HCT116 (cell line): Measurements from ENCODE around the gene KIF13A. TPM values are rescaled to one million over a fixed set of nuclear protein-coding genes. Genes with fewer than 3 reads are reported as not detected.

ENCODE experiments used
- ATAC-seq: fragments of 200-7000 bp; cut with Tn5 transposase; 2 replicates; pipeline ENCODE4 v1.9.1; 2020; ENCODE audit warnings: mild to moderate bottlenecking, moderate library complexity
- BruUV-seq: library from RNA; stranded (reverse); fragments of 400-500 nt; replicated peaks from 2 replicates; lab custom pipeline; 2021; lab: Mats Ljungman, UMichigan
- CTCF ChIA-PET: fragments of 300-600 bp; sonication (Branson Sonifier 250); formaldehyde crosslinking; loops from one replicate; lab custom pipeline; 2021; ENCODE audit warnings: antibody characterized with exemption; lab: Charles Lee
- POLR2A ChIA-PET: fragments of 300-600, 350-600 bp; sonication (Branson Sonifier 250); formaldehyde crosslinking; loops from one replicate; lab custom pipeline; 2021; ENCODE audit warnings: antibody characterized with exemption; lab: Charles Lee
- RAD21 ChIA-PET, 2 experiments: fragments of 300-600 bp; sonication (Branson Sonifier 250); formaldehyde crosslinking; loops; one replicate each; lab custom pipeline; 2023; ENCODE audit warnings: low total read pairs in 2 of 2; ENCODE audit not compliant: uncharacterized antibody in 2 of 2, unreplicated experiment in 2 of 2, low non-redundant PET in 1 of 2; lab: Charles Lee
- DNase-seq: peaks from one replicate; pipeline ENCODE4 v3.0.0-alpha.2; 2010; ENCODE audit warnings: low read depth, low spot score
- H2AFZ ChIP-seq: fragments of 200-600 bp; shearing (Covaris generic), sonication (generic); 2 replicates; pipeline ENCODE4 v1.6.1; 2017; ENCODE audit warnings: low read depth, mixed run types, mixed read lengths, antibody characterized with exemption, low read length; ENCODE audit not compliant: poor library complexity, severe bottlenecking
- H3K27ac ChIP-seq: 2 replicates; pipeline ENCODE4 v1.5.1; 2012; ENCODE audit warnings: low read depth, low read length
- H3K27me3 ChIP-seq: fragments of 200-600 bp; sonication (generic); 2 replicates; pipeline ENCODE4 v1.6.1; 2016; ENCODE audit warnings: mixed run types, low read length, mixed read lengths; ENCODE audit not compliant: insufficient read depth
- H3K36me3 ChIP-seq, 2 experiments: fragments of 200-500 bp in 1 of 2; fragments of 200-600 bp in 1 of 2; sonication (Bioruptor generic) in 1 of 2; sonication (generic) in 1 of 2; 2 replicates each; pipeline versions ENCODE4 v1.5.1 to v1.6.1; 2014 to 2016; ENCODE audit warnings: low read length in 2 of 2, inconsistent platforms in 1 of 2, mixed read lengths in 1 of 2, mixed run types in 1 of 2; ENCODE audit not compliant: insufficient read depth in 2 of 2, control insufficient read depth in 1 of 2
- H3K4me1 ChIP-seq, 2 experiments: fragments of 200-600 bp in 1 of 2; sonication (generic) in 1 of 2; 2 replicates each; pipeline versions ENCODE4 v1.5.1 to v1.6.1; 2012 to 2017; ENCODE audit warnings: low read length in 2 of 2, inconsistent platforms in 1 of 2, mild to moderate bottlenecking in 1 of 2, mixed read lengths in 1 of 2, mixed run types in 1 of 2, moderate library complexity in 1 of 2; ENCODE audit not compliant: insufficient read depth in 2 of 2, control insufficient read depth in 1 of 2
- H3K4me2 ChIP-seq: fragments of 200-600 bp; sonication (generic); 2 replicates; pipeline ENCODE4 v1.6.1; 2017; ENCODE audit warnings: mixed run types, low read length, mixed read lengths
- H3K4me3 ChIP-seq, 2 experiments: fragments of 200-600 bp in 1 of 2; sonication (generic) in 1 of 2; replicated peaks in 1 of 2; 2 replicates each; pipeline ENCODE4 v1.5.1; 2011 to 2016; ENCODE audit warnings: low read length in 2 of 2, control low read depth in 1 of 2, low read depth in 1 of 2, mild to moderate bottlenecking in 1 of 2, mixed read lengths in 1 of 2, mixed run types in 1 of 2
- H3K79me2 ChIP-seq: fragments of 200-600 bp; sonication (generic); 2 replicates; pipeline ENCODE4 v1.6.1; 2017; ENCODE audit warnings: mild to moderate bottlenecking, mixed run types, low read length, moderate library complexity, mixed read lengths; ENCODE audit not compliant: insufficient read depth
- H3K9ac ChIP-seq: fragments of 200-600 bp; sonication (generic); 2 replicates; pipeline ENCODE4 v1.6.1; 2016; ENCODE audit warnings: low read length, mixed read lengths
- H3K9me2 ChIP-seq: fragments of 200-600 bp; sonication (generic), shearing (Covaris generic); 2 replicates; pipeline ENCODE4 v1.6.1; 2017; ENCODE audit warnings: mixed run types, mild to moderate bottlenecking, moderate library complexity; ENCODE audit not compliant: insufficient read depth
- H3K9me3 ChIP-seq, 2 experiments: fragments of 200-500 bp in 1 of 2; fragments of 200-600 bp in 1 of 2; sonication (Bioruptor generic) in 1 of 2; sonication (generic) in 1 of 2; 2 replicates each; pipeline ENCODE4 v1.6.1; 2014 to 2017; ENCODE audit warnings: low read length in 2 of 2, mixed read lengths in 2 of 2, inconsistent platforms in 1 of 2, low read depth in 1 of 2, mild to moderate bottlenecking in 1 of 2, mixed run types in 1 of 2, moderate library complexity in 1 of 2; ENCODE audit not compliant: control insufficient read depth in 1 of 2, insufficient read depth in 1 of 2
- H4K20me1 ChIP-seq: fragments of 200-600 bp; sonication (generic), shearing (Covaris generic); 2 replicates; pipeline ENCODE4 v1.6.1; 2017; ENCODE audit warnings: mixed run types, mild to moderate bottlenecking, moderate library complexity; ENCODE audit not compliant: insufficient read depth
- ATF3 ChIP-seq: IDR thresholded peaks from 2 replicates; pipeline ENCODE4 v1.6.1; 2012
- CBX3 ChIP-seq: IDR thresholded peaks from 2 replicates; pipeline ENCODE4 v1.6.1; 2012; ENCODE audit warnings: low read depth
- CEBPB ChIP-seq: IDR thresholded peaks from 2 replicates; pipeline ENCODE4 v1.6.1; 2012; ENCODE audit warnings: low read depth
- EGR1 ChIP-seq: IDR thresholded peaks from 2 replicates; pipeline ENCODE4 v1.6.1; 2012; ENCODE audit warnings: low read depth
- ELF1 ChIP-seq: IDR thresholded peaks from 2 replicates; pipeline ENCODE4 v1.6.1; 2012; ENCODE audit warnings: low read depth, borderline replicate concordance
- EZH2 ChIP-seq: fragments of 200-600 bp; sonication (generic); IDR thresholded peaks from 2 replicates; pipeline ENCODE4 v1.6.1; 2017; ENCODE audit warnings: antibody characterized with exemption, mixed run types
- EZH2phosphoT487 ChIP-seq: fragments of 200-600 bp; IDR thresholded peaks from 2 replicates; pipeline ENCODE4 v1.6.1; 2018; ENCODE audit warnings: antibody characterized with exemption, borderline replicate concordance
- JUND ChIP-seq: IDR thresholded peaks from 2 replicates; pipeline ENCODE4 v1.6.1; 2012
- POLR2A ChIP-seq: IDR thresholded peaks from 2 replicates; pipeline ENCODE4 v1.7.0; 2011; ENCODE audit warnings: borderline replicate concordance; ENCODE audit not compliant: insufficient read depth, insufficient read length; ENCODE audit errors: extremely low read depth
- SIN3A ChIP-seq: IDR thresholded peaks from 2 replicates; pipeline ENCODE4 v1.6.1; 2012; ENCODE audit warnings: low read depth
- SP1 ChIP-seq: IDR thresholded peaks from 2 replicates; pipeline ENCODE4 v1.6.1; 2012; ENCODE audit warnings: low read depth
- SRF ChIP-seq: IDR thresholded peaks from 2 replicates; pipeline ENCODE4 v1.6.1; 2012; ENCODE audit warnings: low read depth
- YY1 ChIP-seq: IDR thresholded peaks from 2 replicates; pipeline ENCODE4 v1.6.1; 2011; ENCODE audit warnings: low read length, low read depth, moderate library complexity, mild to moderate bottlenecking; ENCODE audit not compliant: insufficient replicate concordance; ENCODE audit errors: extremely low read depth
- ZNF274 ChIP-seq: fragments of 200-500 bp; sonication (Bioruptor generic); IDR thresholded peaks from 2 replicates; pipeline ENCODE4 v1.6.1; 2014; ENCODE audit warnings: mild to moderate bottlenecking, low read depth, low read length, inconsistent platforms
- intact Hi-C: fragments of 100-400 bp; cut with micrococcal nuclease; formaldehyde crosslinking; loops from 2 replicates; pipeline ENCODE4 v1.10.0; 2022
- total RNA-seq: library from RNA; stranded (reverse); gene quantifications from one replicate; pipeline ENCODE4 v1.2.1, GENCODE V29; 2021; ENCODE audit not compliant: unreplicated experiment
- TF ChIP-seq, protein P1 (sequence below): IDR thresholded peaks from 2 replicates; pipeline ENCODE4 v1.6.1; 2012; ENCODE audit warnings: low read depth
- TF ChIP-seq, protein P2 (sequence below): IDR thresholded peaks from 2 replicates; pipeline ENCODE4 v1.6.1; 2011; ENCODE audit warnings: mild to moderate bottlenecking, low read length, moderate library complexity; ENCODE audit not compliant: insufficient replicate concordance; ENCODE audit errors: extremely low read depth
- TF ChIP-seq, protein P3 (sequence below): IDR thresholded peaks from 2 replicates; pipeline ENCODE4 v1.6.1; 2012

Gene KIF13A
- total RNA-seq, 1 experiment from 2014 or later = 23.1 TPM

- Histone ChIP-seq H3K9me2 (no peaks in the 10 kb centered on the region), H3K4me3 (no peak overlapping the region), H4K20me1 (no peaks in the 10 kb centered on the region), H3K36me3 (no peaks in the 10 kb centered on the region), H3K27ac (no peak overlapping the region), H3K4me1 (peaks cover 16 to 29% of the 10 kb centered on the region in 2 experiments), H3K9ac (no peak overlapping the region), H3K79me2 (no peaks in the 10 kb centered on the region), H3K9me3 (no peaks in the 10 kb centered on the region), H3K27me3 (no peaks in the 10 kb centered on the region), H2AFZ (no peak overlapping the region), H3K4me2 (no peak overlapping the region)
- DNase-seq (no peak), ATAC-seq (no peak)
- no TSS peak for BruUV-seq
- ChIA-PET POLR2A (no interaction called here), RAD21 (no interaction called here), CTCF (no interaction called here)
- TF ChIP-seq ELF1 (no peak), CBX3 (no peak), POLR2A (no peak), SIN3A (no peak), EZH2phosphoT487 (no peak), ZNF274 (no peak), SP1 (no peak), ATF3 (no peak), YY1 (no peak), EGR1 (no peak), EZH2 (no peak), CEBPB (no peak), JUND (no peak), SRF (no peak)
- TF ChIP-seq, protein P1, sequence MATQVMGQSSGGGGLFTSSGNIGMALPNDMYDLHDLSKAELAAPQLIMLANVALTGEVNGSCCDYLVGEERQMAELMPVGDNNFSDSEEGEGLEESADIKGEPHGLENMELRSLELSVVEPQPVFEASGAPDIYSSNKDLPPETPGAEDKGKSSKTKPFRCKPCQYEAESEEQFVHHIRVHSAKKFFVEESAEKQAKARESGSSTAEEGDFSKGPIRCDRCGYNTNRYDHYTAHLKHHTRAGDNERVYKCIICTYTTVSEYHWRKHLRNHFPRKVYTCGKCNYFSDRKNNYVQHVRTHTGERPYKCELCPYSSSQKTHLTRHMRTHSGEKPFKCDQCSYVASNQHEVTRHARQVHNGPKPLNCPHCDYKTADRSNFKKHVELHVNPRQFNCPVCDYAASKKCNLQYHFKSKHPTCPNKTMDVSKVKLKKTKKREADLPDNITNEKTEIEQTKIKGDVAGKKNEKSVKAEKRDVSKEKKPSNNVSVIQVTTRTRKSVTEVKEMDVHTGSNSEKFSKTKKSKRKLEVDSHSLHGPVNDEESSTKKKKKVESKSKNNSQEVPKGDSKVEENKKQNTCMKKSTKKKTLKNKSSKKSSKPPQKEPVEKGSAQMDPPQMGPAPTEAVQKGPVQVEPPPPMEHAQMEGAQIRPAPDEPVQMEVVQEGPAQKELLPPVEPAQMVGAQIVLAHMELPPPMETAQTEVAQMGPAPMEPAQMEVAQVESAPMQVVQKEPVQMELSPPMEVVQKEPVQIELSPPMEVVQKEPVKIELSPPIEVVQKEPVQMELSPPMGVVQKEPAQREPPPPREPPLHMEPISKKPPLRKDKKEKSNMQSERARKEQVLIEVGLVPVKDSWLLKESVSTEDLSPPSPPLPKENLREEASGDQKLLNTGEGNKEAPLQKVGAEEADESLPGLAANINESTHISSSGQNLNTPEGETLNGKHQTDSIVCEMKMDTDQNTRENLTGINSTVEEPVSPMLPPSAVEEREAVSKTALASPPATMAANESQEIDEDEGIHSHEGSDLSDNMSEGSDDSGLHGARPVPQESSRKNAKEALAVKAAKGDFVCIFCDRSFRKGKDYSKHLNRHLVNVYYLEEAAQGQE = no peak
- TF ChIP-seq, protein P2, sequence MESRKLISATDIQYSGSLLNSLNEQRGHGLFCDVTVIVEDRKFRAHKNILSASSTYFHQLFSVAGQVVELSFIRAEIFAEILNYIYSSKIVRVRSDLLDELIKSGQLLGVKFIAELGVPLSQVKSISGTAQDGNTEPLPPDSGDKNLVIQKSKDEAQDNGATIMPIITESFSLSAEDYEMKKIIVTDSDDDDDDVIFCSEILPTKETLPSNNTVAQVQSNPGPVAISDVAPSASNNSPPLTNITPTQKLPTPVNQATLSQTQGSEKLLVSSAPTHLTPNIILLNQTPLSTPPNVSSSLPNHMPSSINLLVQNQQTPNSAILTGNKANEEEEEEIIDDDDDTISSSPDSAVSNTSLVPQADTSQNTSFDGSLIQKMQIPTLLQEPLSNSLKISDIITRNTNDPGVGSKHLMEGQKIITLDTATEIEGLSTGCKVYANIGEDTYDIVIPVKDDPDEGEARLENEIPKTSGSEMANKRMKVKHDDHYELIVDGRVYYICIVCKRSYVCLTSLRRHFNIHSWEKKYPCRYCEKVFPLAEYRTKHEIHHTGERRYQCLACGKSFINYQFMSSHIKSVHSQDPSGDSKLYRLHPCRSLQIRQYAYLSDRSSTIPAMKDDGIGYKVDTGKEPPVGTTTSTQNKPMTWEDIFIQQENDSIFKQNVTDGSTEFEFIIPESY = no peak
- TF ChIP-seq, protein P3, sequence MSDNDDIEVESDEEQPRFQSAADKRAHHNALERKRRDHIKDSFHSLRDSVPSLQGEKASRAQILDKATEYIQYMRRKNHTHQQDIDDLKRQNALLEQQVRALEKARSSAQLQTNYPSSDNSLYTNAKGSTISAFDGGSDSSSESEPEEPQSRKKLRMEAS = no peak
- intact Hi-C loops = no loop called here
These were observed 271.2 kb downstream of the KIF13A start for GRCh38 chr6:17716221-17716620.
